Uterus (tissue), 4 donors: ENCODE data around the gene NFATC1. TPM values are rescaled to one million over a fixed set of nuclear protein-coding genes. Genes with fewer than 3 reads are reported as not detected.

Experiments
- DNase-seq, 2 donors: peaks; one replicate each; pipeline ENCODE4 v3.0.0-alpha.2; 2019 to 2020
- H3K27ac ChIP-seq, 2 donors: fragments of 200-600 bp; sonication (generic); 1 replicate in 1 of 2; 2 replicates in 1 of 2; pipeline ENCODE4 v1.5.1; 2016 to 2018
- H3K27me3 ChIP-seq, 2 donors: fragments of 200-600 bp; sonication (generic); one replicate each; pipeline ENCODE4 v1.5.1; 2018 to 2019; ENCODE audit warnings: control low read depth in 1 of 2
- H3K36me3 ChIP-seq, 2 donors: fragments of 200-600 bp; sonication (generic); one replicate each; pipeline ENCODE4 v1.5.1; 2019; ENCODE audit warnings: control low read depth in 1 of 2
- H3K4me1 ChIP-seq, 2 donors: fragments of 200-600 bp; sonication (generic); one replicate each; pipeline ENCODE4 v1.5.1; 2018 to 2019; ENCODE audit warnings: control low read depth in 1 of 2
- H3K4me3 ChIP-seq, 2 donors: fragments of 200-600 bp; sonication (generic); 1 replicate in 1 of 2; 2 replicates in 1 of 2; pipeline ENCODE4 v1.5.1; 2018 to 2019; ENCODE audit warnings: mild to moderate bottlenecking in 1 of 2
- H3K9me3 ChIP-seq, 2 donors: fragments of 200-600 bp; sonication (generic); one replicate each; pipeline ENCODE4 v1.5.1; 2019; ENCODE audit warnings: control low read depth in 1 of 2
- POLR2A ChIP-seq, 2 donors: fragments of 450-650 bp; IDR thresholded peaks; one replicate each; pipeline ENCODE4 v1.6.1; 2016; ENCODE audit warnings: antibody characterized with exemption in 2 of 2, mild to moderate bottlenecking in 1 of 2, moderate library complexity in 1 of 2
- intact Hi-C: fragments of 100-400 bp; cut with DNase I; formaldehyde crosslinking; loops from one replicate; pipeline ENCODE4 v1.15.1; 2023; ENCODE audit warnings: low total_unique reads
- total RNA-seq, 4 donors: library from RNA; depleted of rRNA in 3 of 4; stranded (reverse); fragments of >200 nt in 3 of 4; gene quantifications; one replicate each; pipeline versions ENCODE4 v1.1.0 to v1.2.4, GENCODE V29; 2014 to 2023
- TF ChIP-seq, protein P1 (sequence below), 4 experiments: fragments of 200-600 bp in 2 of 4; fragments of 450-650 bp in 2 of 4; sonication (generic) in 2 of 4; IDR thresholded peaks; one replicate each; pipeline ENCODE4 v1.5.1; 2016 to 2019; ENCODE audit warnings: antibody characterized with exemption in 4 of 4, mild to moderate bottlenecking in 2 of 4, moderate library complexity in 1 of 4
- donor health status: DM: yes; HTN: yes; CAD: no.

The NFATC1 gene
- total RNA-seq, 4 donors from 2014 or later: 9.2 to 25.1 (median 14.6) TPM

- Histone ChIP-seq H3K27ac (no peak overlapping the region), H3K36me3 (no peaks in the 10 kb centered on the region), H3K4me1 (peaks cover 5 to 17% of the 10 kb centered on the region in 2 donors), H3K27me3 (peaks cover 0 to 17% of the 10 kb centered on the region in 2 donors), H3K9me3 (no peaks in the 10 kb centered on the region), H3K4me3 (no peak overlapping the region)
- TF ChIP-seq, protein P1, sequence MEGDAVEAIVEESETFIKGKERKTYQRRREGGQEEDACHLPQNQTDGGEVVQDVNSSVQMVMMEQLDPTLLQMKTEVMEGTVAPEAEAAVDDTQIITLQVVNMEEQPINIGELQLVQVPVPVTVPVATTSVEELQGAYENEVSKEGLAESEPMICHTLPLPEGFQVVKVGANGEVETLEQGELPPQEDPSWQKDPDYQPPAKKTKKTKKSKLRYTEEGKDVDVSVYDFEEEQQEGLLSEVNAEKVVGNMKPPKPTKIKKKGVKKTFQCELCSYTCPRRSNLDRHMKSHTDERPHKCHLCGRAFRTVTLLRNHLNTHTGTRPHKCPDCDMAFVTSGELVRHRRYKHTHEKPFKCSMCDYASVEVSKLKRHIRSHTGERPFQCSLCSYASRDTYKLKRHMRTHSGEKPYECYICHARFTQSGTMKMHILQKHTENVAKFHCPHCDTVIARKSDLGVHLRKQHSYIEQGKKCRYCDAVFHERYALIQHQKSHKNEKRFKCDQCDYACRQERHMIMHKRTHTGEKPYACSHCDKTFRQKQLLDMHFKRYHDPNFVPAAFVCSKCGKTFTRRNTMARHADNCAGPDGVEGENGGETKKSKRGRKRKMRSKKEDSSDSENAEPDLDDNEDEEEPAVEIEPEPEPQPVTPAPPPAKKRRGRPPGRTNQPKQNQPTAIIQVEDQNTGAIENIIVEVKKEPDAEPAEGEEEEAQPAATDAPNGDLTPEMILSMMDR (IDR thresholded peaks at IDR 0.05): no peak
- TF ChIP-seq POLR2A (IDR thresholded peaks at IDR 0.05): no peak
- intact Hi-C loops: no loop called here
- DNase-seq: no peak
Measured at GRCh38 chr18:79392226-79392625, 3.5 kb upstream of the NFATC1 start.

- peaks cover 0 to 17% of the 10 kb centered on the region in 2 donors for H3K27me3 ChIP-seq
- H3K36me3 ChIP-seq: no peaks in the 10 kb centered on the region
- H3K4me3 ChIP-seq: peak overlapping the region; percentile 24 to 48
- intact Hi-C loops: no loop called here
- no peaks in the 10 kb centered on the region for H3K9me3 ChIP-seq
- H3K4me1 ChIP-seq: peaks cover 5 to 17% of the 10 kb centered on the region in 2 donors
- peak in 1 of 2 donors; percentile 53 for DNase-seq
- TF ChIP-seq, protein P1 (IDR thresholded peaks at IDR 0.05): no peak
- no peak for TF ChIP-seq POLR2A (IDR thresholded peaks at IDR 0.05)
- peak overlapping the region; percentile 91 to 95 for H3K27ac ChIP-seq
Measured at GRCh38 chr18:79393181-79393634, 2.5 kb upstream of the NFATC1 start.

DNA sequence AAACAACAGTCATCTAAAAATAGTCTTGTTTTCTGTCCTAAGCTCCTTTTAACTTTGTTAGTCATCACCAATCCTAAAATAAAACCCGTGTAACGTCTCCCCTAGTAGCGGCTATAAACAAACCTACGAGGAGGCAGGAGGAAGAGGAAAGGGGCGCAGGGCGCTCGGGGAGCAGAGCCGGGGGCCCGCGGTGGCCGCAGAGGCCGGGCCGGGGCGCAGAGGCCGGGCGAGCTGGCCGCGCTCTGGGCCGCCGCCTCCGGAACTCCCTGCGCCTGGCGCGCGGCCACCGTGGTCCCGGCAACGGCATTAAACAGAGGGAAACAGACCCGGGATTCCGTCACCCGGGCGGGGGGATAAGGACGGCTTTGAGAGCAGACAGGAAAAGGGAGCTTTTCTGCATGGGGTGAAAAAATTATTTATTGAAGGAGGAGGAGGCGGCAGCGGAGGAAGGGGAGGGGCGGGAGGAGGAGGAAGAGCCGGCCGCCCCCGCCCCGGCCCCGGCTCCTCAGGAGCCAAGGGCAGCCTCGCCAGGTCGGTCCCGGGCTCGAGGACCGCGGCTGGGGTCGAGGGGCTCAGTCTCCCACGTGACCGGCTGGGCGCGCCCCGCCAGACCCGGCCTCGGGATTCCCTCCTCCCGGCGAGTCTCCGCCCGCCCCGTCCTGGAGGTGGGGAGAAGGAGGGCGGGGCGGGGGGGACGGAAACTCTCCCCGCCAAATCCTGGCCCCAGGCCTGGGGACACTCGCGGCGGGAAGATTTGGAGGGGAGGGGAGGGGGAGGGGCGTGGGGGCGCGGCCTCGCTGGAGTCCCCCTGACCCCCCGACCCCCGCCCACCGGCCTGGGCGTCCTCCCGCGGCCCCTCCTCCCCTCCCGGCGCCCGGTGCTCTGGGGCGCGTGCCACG, 1.8 kb upstream of the NFATC1 start:
- TF ChIP-seq POLR2A (IDR thresholded peaks at IDR 0.05): peak in 1 of 2 donors; percentile 64
- TF ChIP-seq, protein P1 (IDR thresholded peaks at IDR 0.05): no peak
- Histone ChIP-seq H3K27ac (peak overlapping the region; percentile 91 to 95), H3K4me1 (peaks cover 5 to 17% of the 10 kb centered on the region in 2 donors), H3K36me3 (no peaks in the 10 kb centered on the region), H3K27me3 (peaks cover 0 to 17% of the 10 kb centered on the region in 2 donors), H3K9me3 (no peaks in the 10 kb centered on the region), H3K4me3 (peak overlapping the region; percentile 24 to 48)
- DNase-seq: peak; percentile 96 to 97
- intact Hi-C loops: no loop called here

DNA sequence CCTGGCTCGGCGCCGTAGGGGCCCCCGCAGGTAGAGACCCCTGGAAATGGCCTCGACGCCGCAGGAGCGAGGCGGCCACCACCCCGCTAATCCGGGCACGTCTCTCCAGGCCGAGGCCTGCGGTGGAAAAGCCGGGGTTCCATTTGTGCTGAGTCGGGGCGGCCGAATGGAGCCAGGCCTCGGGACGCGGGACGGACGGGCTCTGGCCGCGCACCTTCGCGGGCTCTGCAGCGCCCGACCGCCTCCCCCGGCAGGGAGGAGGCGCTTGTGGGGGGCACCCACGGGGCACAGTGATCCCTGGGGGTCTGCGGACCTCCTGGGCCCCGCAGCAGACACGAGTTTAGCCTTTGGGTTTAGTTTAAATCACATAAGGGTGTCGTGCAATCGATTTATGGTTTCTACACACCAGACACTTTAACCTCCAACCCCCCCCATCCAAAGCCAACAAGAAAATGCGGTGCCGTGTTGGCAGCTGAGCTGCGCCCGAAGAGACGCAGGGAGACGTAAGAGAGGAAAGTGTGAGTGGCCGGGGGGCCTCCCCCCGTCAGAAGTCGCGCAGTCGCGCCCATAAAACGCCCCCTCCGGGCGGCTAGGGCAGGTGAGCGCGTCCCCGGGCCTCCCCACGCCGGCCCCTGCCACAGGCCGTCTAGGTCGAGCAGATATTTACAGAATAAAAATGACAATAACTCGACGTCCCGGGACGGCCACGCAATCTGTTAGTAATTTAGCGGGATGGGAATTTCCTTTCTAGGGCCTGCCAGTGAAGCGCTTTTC, 1.0 kb upstream of the NFATC1 start:
- H3K27me3 ChIP-seq: peaks cover 0 to 10% of the 10 kb centered on the region in 2 donors
- peak; percentile 74 to 80 for DNase-seq
- intact Hi-C loops: loop anchor here (5.0 kb wide), 1 partner anchor 63 kb away; no protein-coding TSS in a partner anchor
- H3K4me1 ChIP-seq: peaks cover 5 to 17% of the 10 kb centered on the region in 2 donors
- no peaks in the 10 kb centered on the region for H3K36me3 ChIP-seq
- no peaks in the 10 kb centered on the region for H3K9me3 ChIP-seq
- peak overlapping the region; percentile 91 to 95 for H3K27ac ChIP-seq
- peak overlapping the region; percentile 24 to 48 for H3K4me3 ChIP-seq
- TF ChIP-seq, protein P1 (IDR thresholded peaks at IDR 0.05): peak in 2 of 4 experiments; percentile 6
- TF ChIP-seq POLR2A (IDR thresholded peaks at IDR 0.05): no peak
